Activated naive CD4-positive, alpha-beta T cell treated with anti-CD3 and anti-CD28 coated beads, Interleukin-2, amount 10 ng/mL, durations not matched to agents 7 days and 5 days (primary cell): ENCODE measurements around the gene EVI2B.
"Not testable (repeated sequence)": the region's sequence is repeated elsewhere in the genome, so short reads cannot be mapped to it uniquely, and the experiment has no call there.

Experiments used
- CTCF ChIA-PET: fragments of 350-600 bp; sonication (Branson Sonifier 250); formaldehyde crosslinking; loops from one replicate; lab custom pipeline; 2021; ENCODE audit warnings: antibody characterized with exemption; lab: Charles Lee
- DNase-seq: peaks from one replicate; pipeline ENCODE4 v3.0.0-alpha.2; 2020
- H3K27ac Mint-ChIP-seq: one replicate; pipeline ENCODE4 v1.8.0; 2021; ENCODE audit warnings: mild to moderate bottlenecking, moderate library complexity, mixed read lengths
- H3K27me3 Mint-ChIP-seq: one replicate; pipeline ENCODE4 v1.8.0; 2021; ENCODE audit warnings: mild to moderate bottlenecking, mixed read lengths
- H3K36me3 Mint-ChIP-seq: one replicate; pipeline ENCODE4 v1.8.0; 2021; ENCODE audit warnings: mixed read lengths
- H3K4me1 Mint-ChIP-seq: one replicate; pipeline ENCODE4 v1.8.0; 2021; ENCODE audit warnings: mixed read lengths
- H3K4me3 Mint-ChIP-seq: one replicate; pipeline ENCODE4 v1.8.0; 2021; ENCODE audit warnings: mild to moderate bottlenecking, moderate library complexity, mixed read lengths
- H3K9me3 Mint-ChIP-seq: one replicate; pipeline ENCODE4 v1.8.0; 2021; ENCODE audit warnings: mixed read lengths

The EVI2B gene

GRCh38 chr17:31313982-31314781 is at the start of gene EVI2B:
EVI2B (minus strand) TSS chr17:31314054; CDS start chr17:31305609, 8,445 bp downstream.
- no peak for DNase-seq
- Mint-ChIP-seq H3K36me3 (peaks cover 47% of the 10 kb centered on the region), H3K4me3 (peak within 1 kb of the TSS; percentile 88), H3K9me3 (no peaks in the 10 kb centered on the region), H3K27ac (peak within 1 kb of the TSS; percentile 98), H3K27me3 (no peaks in the 10 kb centered on the region), H3K4me1 (peaks cover 45% of the 10 kb centered on the region)
- CTCF ChIA-PET: no interaction called here

- Mint-ChIP-seq H3K36me3 (peaks cover 13% of the 10 kb centered on the region), H3K27ac (no peak overlapping the region), H3K9me3 (no peaks in the 10 kb centered on the region), H3K4me3 (no peak overlapping the region), H3K27me3 (no peaks in the 10 kb centered on the region), H3K4me1 (no peaks in the 10 kb centered on the region)
- DNase-seq: no peak
- CTCF ChIA-PET: no interaction called here
Observed at GRCh38 chr17:31357839-31358394, 44.1 kb upstream of the EVI2B start.

GRCh38 chr17:31357091-31357490 is 43.2 kb upstream of the EVI2B start:
- no peak overlapping the region for H3K4me3 Mint-ChIP-seq
- H3K27ac Mint-ChIP-seq: no peak overlapping the region
- H3K9me3 Mint-ChIP-seq: no peaks in the 10 kb centered on the region
- CTCF ChIA-PET: no interaction called here
- H3K36me3 Mint-ChIP-seq: peaks cover 13% of the 10 kb centered on the region
- no peaks in the 10 kb centered on the region for H3K4me1 Mint-ChIP-seq
- no peak for DNase-seq
- no peaks in the 10 kb centered on the region for H3K27me3 Mint-ChIP-seq

- Mint-ChIP-seq H3K36me3 (peaks cover 11% of the 10 kb centered on the region), H3K27ac (no peak overlapping the region), H3K27me3 (no peaks in the 10 kb centered on the region), H3K9me3 (no peaks in the 10 kb centered on the region), H3K4me1 (no peaks in the 10 kb centered on the region), H3K4me3 (no peak overlapping the region)
- CTCF ChIA-PET: interaction anchor here (1.1 kb wide), 1 partner anchor 17 kb away, joined by 3 read pairs; no protein-coding TSS in a partner anchor
- no peak for DNase-seq
Observed at GRCh38 chr17:31355935-31356334, 42.1 kb upstream of the EVI2B start.

- peaks cover 9% of the 10 kb centered on the region for H3K36me3 Mint-ChIP-seq
- CTCF ChIA-PET: no interaction called here
- no peak overlapping the region for H3K27ac Mint-ChIP-seq
- H3K4me1 Mint-ChIP-seq: no peaks in the 10 kb centered on the region
- DNase-seq: no peak
- no peaks in the 10 kb centered on the region for H3K27me3 Mint-ChIP-seq
- no peak overlapping the region for H3K4me3 Mint-ChIP-seq
- no peaks in the 10 kb centered on the region for H3K9me3 Mint-ChIP-seq
Observed at GRCh38 chr17:31349454-31349853, 35.6 kb upstream of the EVI2B start.

- H3K9me3 Mint-ChIP-seq, H3K27ac Mint-ChIP-seq, H3K4me3 Mint-ChIP-seq, H3K4me1 Mint-ChIP-seq, DNase-seq, CTCF ChIA-PET, H3K36me3 Mint-ChIP-seq, H3K27me3 Mint-ChIP-seq: not testable (repeated sequence)
Observed at GRCh38 chr17:31345191-31345747, 31.4 kb upstream of the EVI2B start.

- peaks cover 8% of the 10 kb centered on the region for H3K36me3 Mint-ChIP-seq
- H3K4me1 Mint-ChIP-seq: no peaks in the 10 kb centered on the region
- CTCF ChIA-PET: interaction anchor here (1.5 to 1.6 kb wide), 2 partner anchors 49 to 124 kb away, joined by 3 to 7 read pairs; no protein-coding TSS in a partner anchor
- H3K9me3 Mint-ChIP-seq: no peaks in the 10 kb centered on the region
- H3K4me3 Mint-ChIP-seq: no peak overlapping the region
- H3K27me3 Mint-ChIP-seq: no peaks in the 10 kb centered on the region
- DNase-seq: no peak
- no peak overlapping the region for H3K27ac Mint-ChIP-seq
Observed at GRCh38 chr17:31339906-31340661, 26.2 kb upstream of the EVI2B start.

GRCh38 chr17:31329221-31329620 is 15.4 kb upstream of the EVI2B start:
- H3K36me3 Mint-ChIP-seq: peaks cover 5% of the 10 kb centered on the region
- no peak overlapping the region for H3K4me3 Mint-ChIP-seq
- CTCF ChIA-PET: no interaction called here
- DNase-seq: no peak
- peaks cover 2% of the 10 kb centered on the region for H3K4me1 Mint-ChIP-seq
- no peak overlapping the region for H3K27ac Mint-ChIP-seq
- H3K27me3 Mint-ChIP-seq: no peaks in the 10 kb centered on the region
- no peaks in the 10 kb centered on the region for H3K9me3 Mint-ChIP-seq

- no peak overlapping the region for H3K4me3 Mint-ChIP-seq
- H3K4me1 Mint-ChIP-seq: peaks cover 7% of the 10 kb centered on the region
- no peaks in the 10 kb centered on the region for H3K27me3 Mint-ChIP-seq
- CTCF ChIA-PET: no interaction called here
- DNase-seq: no peak
- H3K27ac Mint-ChIP-seq: no peak overlapping the region
- no peaks in the 10 kb centered on the region for H3K9me3 Mint-ChIP-seq
- peaks cover 5% of the 10 kb centered on the region for H3K36me3 Mint-ChIP-seq
Observed at GRCh38 chr17:31328160-31328535, 14.3 kb upstream of the EVI2B start.

- H3K27me3 Mint-ChIP-seq: no peaks in the 10 kb centered on the region
- H3K36me3 Mint-ChIP-seq: peaks cover 5% of the 10 kb centered on the region
- H3K4me1 Mint-ChIP-seq: peaks cover 10% of the 10 kb centered on the region
- DNase-seq: no peak
- no peak overlapping the region for H3K27ac Mint-ChIP-seq
- CTCF ChIA-PET: no interaction called here
- H3K4me3 Mint-ChIP-seq: no peak overlapping the region
- no peaks in the 10 kb centered on the region for H3K9me3 Mint-ChIP-seq
Observed at GRCh38 chr17:31327534-31328159, 13.8 kb upstream of the EVI2B start.

GRCh38 chr17:31323551-31323950 is 9.7 kb upstream of the EVI2B start:
- H3K9me3 Mint-ChIP-seq: no peaks in the 10 kb centered on the region
- CTCF ChIA-PET: no interaction called here

GRCh38 chr17:31321966-31322365 is 8.1 kb upstream of the EVI2B start:
- Mint-ChIP-seq H3K27me3 (no peaks in the 10 kb centered on the region), H3K4me3 (peak overlapping the region; percentile 78), H3K9me3 (no peaks in the 10 kb centered on the region), H3K36me3 (peaks cover 23% of the 10 kb centered on the region), H3K4me1 (peaks cover 26% of the 10 kb centered on the region), H3K27ac (peak overlapping the region; percentile 94)
- CTCF ChIA-PET: interaction anchor here (1.0 to 4.1 kb wide), 2 partner anchors 9 to 13 kb away, joined by 4 to 23 read pairs; no protein-coding TSS in a partner anchor
- peak; percentile 64 for DNase-seq

More at GRCh38 chr17:31323551-31323950, 9.7 kb upstream of the EVI2B start:
- Mint-ChIP-seq H3K4me3 (no peak overlapping the region), H3K4me1 (peaks cover 18% of the 10 kb centered on the region), H3K27me3 (no peaks in the 10 kb centered on the region), H3K27ac (peak overlapping the region; percentile 39), H3K36me3 (peaks cover 19% of the 10 kb centered on the region)
- no peak for DNase-seq

- Mint-ChIP-seq H3K9me3 (no peaks in the 10 kb centered on the region), H3K4me1 (peaks cover 30% of the 10 kb centered on the region), H3K4me3 (peak within 1 kb of the TSS; percentile 78), H3K27me3 (no peaks in the 10 kb centered on the region), H3K36me3 (peaks cover 26% of the 10 kb centered on the region), H3K27ac (peak within 1 kb of the TSS; percentile 94)
- peak; percentile 91 for DNase-seq
- CTCF ChIA-PET: interaction anchor here (1.0 to 4.1 kb wide), 2 partner anchors 9 to 12 kb away, joined by 4 to 23 read pairs; no protein-coding TSS in a partner anchor
Observed at GRCh38 chr17:31321481-31321880, 7.6 kb upstream of the EVI2B start, which contains the start of gene EVI2A. EVI2A (minus strand) TSS chr17:31321622; CDS start chr17:31319013, 2,609 bp downstream.
